BLaER1 (cell line): ENCODE measurements around the gene LAMB1.
"Not testable (repeated sequence)": the region's sequence is repeated elsewhere in the genome, so short reads cannot be mapped to it uniquely, and the experiment has no call there.

Experiments
- H3K27ac ChIP-seq: shearing (Covaris generic); formaldehyde crosslinking; 2 replicates; pipeline ENCODE4 v1.8.1; 2022
- H3K27me3 ChIP-seq: shearing (Covaris generic); formaldehyde crosslinking; 2 replicates; pipeline ENCODE4 v1.8.1; 2022
- H3K36me3 ChIP-seq: shearing (Covaris generic); formaldehyde crosslinking; 2 replicates; pipeline ENCODE4 v1.8.1; 2022
- H3K4me1 ChIP-seq: shearing (Covaris generic); formaldehyde crosslinking; 2 replicates; pipeline ENCODE4 v1.8.1; 2022
- H3K4me2 ChIP-seq: shearing (Covaris generic); formaldehyde crosslinking; 2 replicates; pipeline ENCODE4 v1.8.1; 2022
- H3K4me3 ChIP-seq: shearing (Covaris generic); formaldehyde crosslinking; 2 replicates; pipeline ENCODE4 v1.8.1; 2022
- H3K9ac ChIP-seq: shearing (Covaris generic); formaldehyde crosslinking; 2 replicates; pipeline ENCODE4 v1.8.1; 2022
- H3K9me3 ChIP-seq: shearing (Covaris generic); formaldehyde crosslinking; 2 replicates; pipeline ENCODE4 v1.8.1; 2022
- H4K20me1 ChIP-seq: shearing (Covaris generic); formaldehyde crosslinking; 2 replicates; pipeline ENCODE4 v1.8.1; 2022
- Cebpa-rat ChIP-seq: shearing (Covaris generic); IDR thresholded peaks from 2 replicates; pipeline ENCODE4 v1.8.1; 2022

LAMB1 gene

GRCh38 chr7:108037140-108037539 lies 34.2 kb upstream of the LAMB1 start:
- no peak for TF ChIP-seq Cebpa-rat
- Histone ChIP-seq H3K27me3 (no peaks in the 10 kb centered on the region), H3K36me3 (no peaks in the 10 kb centered on the region), H3K27ac (no peak overlapping the region), H3K9me3 (no peaks in the 10 kb centered on the region), H3K4me1 (no peaks in the 10 kb centered on the region), H3K4me2 (no peak overlapping the region), H3K9ac (no peak overlapping the region), H4K20me1 (no peaks in the 10 kb centered on the region), H3K4me3 (no peak overlapping the region)

GRCh38 chr7:108034586-108034985 lies 31.6 kb upstream of the LAMB1 start:
- no peaks in the 10 kb centered on the region for H3K4me1 ChIP-seq
- H3K27ac ChIP-seq, result no peak overlapping the region
- H3K27me3 ChIP-seq, result no peaks in the 10 kb centered on the region
- no peaks in the 10 kb centered on the region for H4K20me1 ChIP-seq
- H3K9me3 ChIP-seq, result no peaks in the 10 kb centered on the region
- no peaks in the 10 kb centered on the region for H3K36me3 ChIP-seq
- no peak overlapping the region for H3K9ac ChIP-seq
- H3K4me3 ChIP-seq, result no peak overlapping the region
- no peak for TF ChIP-seq Cebpa-rat
- H3K4me2 ChIP-seq, result no peak overlapping the region

GRCh38 chr7:108033776-108034497 lies 31.0 kb upstream of the LAMB1 start:
- Histone ChIP-seq H3K36me3 (no peaks in the 10 kb centered on the region), H3K9me3 (no peaks in the 10 kb centered on the region), H3K4me3 (no peak overlapping the region), H3K4me2 (no peak overlapping the region), H3K27ac (no peak overlapping the region), H3K27me3 (no peaks in the 10 kb centered on the region), H3K9ac (no peak overlapping the region), H3K4me1 (no peaks in the 10 kb centered on the region), H4K20me1 (no peaks in the 10 kb centered on the region)
- TF ChIP-seq Cebpa-rat, result no peak

DNA sequence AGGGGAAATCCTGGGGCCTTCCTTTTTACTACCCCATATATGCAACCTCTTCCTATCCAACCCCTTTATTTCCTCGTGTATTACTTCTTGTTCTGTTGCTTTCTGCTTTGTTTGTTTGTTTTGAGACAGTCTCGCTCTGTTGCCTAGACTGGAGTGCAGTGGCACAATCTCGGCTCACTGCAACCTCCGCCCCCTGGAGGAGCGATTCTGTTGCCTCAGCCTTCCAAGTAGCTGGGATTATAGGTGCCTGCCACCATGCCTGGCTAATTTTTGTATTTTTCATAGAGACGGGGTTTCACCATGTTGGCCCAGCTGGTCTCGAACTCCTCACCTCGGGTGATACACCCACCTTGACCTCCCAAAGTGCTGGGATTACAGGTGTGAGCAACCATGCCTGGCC lies 30.3 kb upstream of the LAMB1 start:
- H4K20me1 ChIP-seq, result not testable (repeated sequence)

GRCh38 chr7:108030516-108030915 lies 27.6 kb upstream of the LAMB1 start:
- Histone ChIP-seq H3K36me3 (no peaks in the 10 kb centered on the region), H4K20me1 (no peaks in the 10 kb centered on the region), H3K4me1 (no peaks in the 10 kb centered on the region), H3K4me3 (no peak overlapping the region), H3K9me3 (no peaks in the 10 kb centered on the region), H3K27me3 (no peaks in the 10 kb centered on the region), H3K27ac (no peak overlapping the region), H3K4me2 (no peak overlapping the region), H3K9ac (no peak overlapping the region)
- no peak for TF ChIP-seq Cebpa-rat

More for the DNA sequence above, 30.3 kb upstream of the LAMB1 start:
- not testable (repeated sequence) for H3K4me2 ChIP-seq, H3K9me3 ChIP-seq, H3K27ac ChIP-seq, H3K4me3 ChIP-seq, H3K9ac ChIP-seq, H3K4me1 ChIP-seq, H3K27me3 ChIP-seq, H3K36me3 ChIP-seq

GRCh38 chr7:108029034-108029433 lies 26.1 kb upstream of the LAMB1 start:
- Histone ChIP-seq H3K36me3 (no peaks in the 10 kb centered on the region), H3K9ac (no peak overlapping the region), H4K20me1 (no peaks in the 10 kb centered on the region), H3K4me1 (no peaks in the 10 kb centered on the region), H3K4me2 (no peak overlapping the region), H3K4me3 (no peak overlapping the region), H3K9me3 (no peaks in the 10 kb centered on the region), H3K27ac (no peak overlapping the region), H3K27me3 (no peaks in the 10 kb centered on the region)
- no peak for TF ChIP-seq Cebpa-rat

DNA sequence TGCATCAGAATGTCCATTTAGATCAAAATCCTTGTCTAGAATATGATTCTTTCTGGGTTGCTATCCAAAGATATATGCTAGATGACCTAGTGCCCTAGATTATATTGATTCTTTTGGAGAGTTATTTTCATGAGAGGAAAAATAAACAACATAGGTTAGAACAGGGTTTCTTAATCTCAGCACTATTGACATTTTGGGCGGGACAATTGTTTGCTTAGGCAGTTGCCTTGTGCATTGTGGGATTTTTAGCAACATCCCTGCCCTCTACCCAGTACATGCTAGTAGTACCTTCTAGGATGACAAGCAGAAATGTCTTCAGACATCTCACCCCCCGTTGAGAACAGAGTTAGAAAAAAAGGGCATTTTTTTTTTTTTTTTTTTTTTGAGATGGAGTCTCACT lies 25.1 kb upstream of the LAMB1 start:
- H3K27me3 ChIP-seq, result no peaks in the 10 kb centered on the region
- no peak overlapping the region for H3K27ac ChIP-seq
- no peaks in the 10 kb centered on the region for H3K4me1 ChIP-seq
- H4K20me1 ChIP-seq, result no peaks in the 10 kb centered on the region
- no peak overlapping the region for H3K4me3 ChIP-seq
- no peak for TF ChIP-seq Cebpa-rat
- no peaks in the 10 kb centered on the region for H3K9me3 ChIP-seq
- H3K4me2 ChIP-seq, result no peak overlapping the region
- no peak overlapping the region for H3K9ac ChIP-seq
- no peaks in the 10 kb centered on the region for H3K36me3 ChIP-seq

GRCh38 chr7:108027239-108027638 lies 24.3 kb upstream of the LAMB1 start:
- H3K4me1 ChIP-seq, result no peaks in the 10 kb centered on the region
- H3K9ac ChIP-seq, result no peak overlapping the region
- H3K4me2 ChIP-seq, result no peak overlapping the region
- H4K20me1 ChIP-seq, result no peaks in the 10 kb centered on the region
- TF ChIP-seq Cebpa-rat, result no peak
- H3K4me3 ChIP-seq, result no peak overlapping the region
- no peaks in the 10 kb centered on the region for H3K9me3 ChIP-seq
- no peaks in the 10 kb centered on the region for H3K27me3 ChIP-seq
- H3K27ac ChIP-seq, result no peak overlapping the region
- H3K36me3 ChIP-seq, result no peaks in the 10 kb centered on the region

DNA sequence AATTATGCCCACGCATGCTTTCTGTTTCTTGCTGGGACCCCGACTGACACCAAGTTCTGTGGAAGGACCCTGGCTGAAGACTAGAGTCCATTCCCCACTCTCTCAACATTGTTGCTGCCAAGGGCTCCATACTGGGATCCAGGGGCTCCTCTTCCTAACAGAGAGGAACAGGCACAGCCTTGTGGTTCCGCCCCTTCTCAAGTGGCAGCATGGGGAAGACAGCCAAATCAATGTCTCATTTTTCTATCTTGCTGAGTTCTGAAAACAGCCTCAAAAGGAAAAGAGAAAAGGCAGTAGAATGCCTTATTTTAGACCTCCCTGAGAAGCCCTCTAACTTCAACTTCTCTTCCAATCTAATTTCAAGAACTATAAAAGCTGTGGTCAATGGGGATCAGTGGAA lies 23.7 kb upstream of the LAMB1 start:
- H3K4me2 ChIP-seq, result no peak overlapping the region
- TF ChIP-seq Cebpa-rat, result no peak
- H4K20me1 ChIP-seq, result no peaks in the 10 kb centered on the region
- H3K9ac ChIP-seq, result no peak overlapping the region
- H3K4me1 ChIP-seq, result no peaks in the 10 kb centered on the region
- H3K9me3 ChIP-seq, result no peaks in the 10 kb centered on the region
- H3K27me3 ChIP-seq, result no peaks in the 10 kb centered on the region
- no peak overlapping the region for H3K4me3 ChIP-seq
- no peak overlapping the region for H3K27ac ChIP-seq
- no peaks in the 10 kb centered on the region for H3K36me3 ChIP-seq

- H3K27ac ChIP-seq, result no peak overlapping the region
- no peak overlapping the region for H3K4me3 ChIP-seq
- H3K4me2 ChIP-seq, result no peak overlapping the region
- no peaks in the 10 kb centered on the region for H3K27me3 ChIP-seq
- no peaks in the 10 kb centered on the region for H3K9me3 ChIP-seq
- H3K36me3 ChIP-seq, result no peaks in the 10 kb centered on the region
- H3K9ac ChIP-seq, result no peak overlapping the region
- TF ChIP-seq Cebpa-rat, result no peak
- no peaks in the 10 kb centered on the region for H4K20me1 ChIP-seq
- H3K4me1 ChIP-seq, result no peaks in the 10 kb centered on the region
Observed at GRCh38 chr7:108026116-108026515, 23.2 kb upstream of the LAMB1 start.

DNA sequence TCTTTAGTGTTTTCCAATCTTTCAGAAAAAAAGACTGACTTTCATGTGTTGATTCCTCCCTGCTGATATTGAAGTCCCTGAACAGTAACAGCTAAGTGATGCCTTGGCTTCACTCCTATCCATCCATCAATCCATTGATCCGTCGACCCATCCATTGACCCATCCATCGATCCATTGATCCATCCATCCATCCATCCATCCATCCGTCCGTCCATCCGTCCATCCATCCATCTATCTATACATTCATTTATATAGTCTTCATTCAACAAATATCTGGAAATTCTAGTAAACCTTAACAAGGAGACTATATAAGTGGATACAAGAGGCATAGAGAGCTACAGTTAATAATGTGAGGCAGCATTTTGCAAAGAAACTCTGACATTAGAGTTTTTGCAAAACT lies 21.6 kb upstream of the LAMB1 start:
- no peak for TF ChIP-seq Cebpa-rat

More for the DNA sequence above, 21.6 kb upstream of the LAMB1 start:
- Histone ChIP-seq H3K36me3 (no peaks in the 10 kb centered on the region), H3K4me3 (no peak overlapping the region), H3K4me2 (no peak overlapping the region), H3K9ac (no peak overlapping the region), H3K27me3 (no peaks in the 10 kb centered on the region), H3K9me3 (no peaks in the 10 kb centered on the region), H3K4me1 (no peaks in the 10 kb centered on the region), H4K20me1 (no peaks in the 10 kb centered on the region), H3K27ac (no peak overlapping the region)
